Suprapubic skin (tissue), 4 donors: ENCODE results near the gene RFC3. TPM values are rescaled to one million over a fixed set of nuclear protein-coding genes. Genes with fewer than 3 reads are reported as not detected.

ENCODE experiments used
- DNase-seq, 2 donors: peaks; one replicate each; pipeline ENCODE4 v3.0.0-alpha.2; 2019; ENCODE audit warnings: low spot score in 2 of 2
- H3K27ac ChIP-seq: fragments of 200-600 bp; sonication (generic); one replicate; pipeline ENCODE4 v1.5.1; 2019
- H3K27me3 ChIP-seq: fragments of 200-600 bp; sonication (generic); one replicate; pipeline ENCODE4 v1.5.1; 2019
- H3K36me3 ChIP-seq: fragments of 200-600 bp; sonication (generic); one replicate; pipeline ENCODE4 v1.5.1; 2019
- H3K4me1 ChIP-seq: fragments of 200-600 bp; sonication (generic); one replicate; pipeline ENCODE4 v1.5.1; 2019
- H3K4me3 ChIP-seq: fragments of 200-600 bp; sonication (generic); one replicate; pipeline ENCODE4 v1.5.1; 2019; ENCODE audit warnings: mild to moderate bottlenecking
- H3K9me3 ChIP-seq: fragments of 200-600 bp; sonication (generic); one replicate; pipeline ENCODE4 v1.5.1; 2019
- CTCF ChIP-seq, 2 donors: fragments of 200-600 bp in 1 of 2; fragments of 450-650 bp in 1 of 2; sonication (generic) in 1 of 2; IDR thresholded peaks; one replicate each; pipeline ENCODE4 v1.5.1; 2016 to 2019; ENCODE audit warnings: antibody characterized with exemption in 2 of 2, mild to moderate bottlenecking in 1 of 2, moderate library complexity in 1 of 2
- EP300 ChIP-seq: sonication (generic); formaldehyde crosslinking; IDR thresholded peaks from one replicate; pipeline ENCODE4 v1.6.1; 2017; ENCODE audit warnings: antibody characterized with exemption
- POLR2A ChIP-seq, 2 donors: fragments of 450-650 bp; IDR thresholded peaks; one replicate each; pipeline ENCODE4 v1.6.1; 2017; ENCODE audit warnings: antibody characterized with exemption in 2 of 2, mild to moderate bottlenecking in 2 of 2, moderate library complexity in 2 of 2
- POLR2AphosphoS5 ChIP-seq, 3 donors: sonication (generic); formaldehyde crosslinking; IDR thresholded peaks; one replicate each; pipeline ENCODE4 v1.6.1; 2017; ENCODE audit warnings: antibody characterized with exemption in 3 of 3
- WGBS: methylation state at CpG from one replicate; pipeline ENCODE4 v1.1.5; 2018; 5-methylcytosine and 5-hydroxymethylcytosine counted together
- total RNA-seq, 4 donors: library from RNA; depleted of rRNA; stranded (reverse); fragments of >200 nt; gene quantifications; one replicate each; pipeline ENCODE4 v1.1.0, GENCODE V29; 2016

Gene RFC3
- total RNA-seq, 4 donors from 2014 or later = 10.7 to 25.8 (median 12.2) TPM

- no peak overlapping the region for H3K27ac ChIP-seq
- TF ChIP-seq EP300 (no peak), POLR2A (IDR thresholded peaks at IDR 0.05) (no peak), CTCF (IDR thresholded peaks at IDR 0.05) (no peak), POLR2AphosphoS5 (IDR thresholded peaks at IDR 0.05) (no peak)
- no peaks in the 10 kb centered on the region for H3K9me3 ChIP-seq
- H3K4me3 ChIP-seq = peak overlapping the region; percentile 44
- peaks cover 7% of the 10 kb centered on the region for H3K4me1 ChIP-seq
- H3K36me3 ChIP-seq = no peaks in the 10 kb centered on the region
- 32% methylated on average over 6 of the region's 6 CpGs for WGBS
- DNase-seq = no peak
- no peaks in the 10 kb centered on the region for H3K27me3 ChIP-seq
Observed at GRCh38 chr13:33787051-33787591, 30.8 kb upstream of the RFC3 start.

- Histone ChIP-seq H3K27me3 (no peaks in the 10 kb centered on the region), H3K27ac (no peak overlapping the region), H3K36me3 (no peaks in the 10 kb centered on the region), H3K4me3 (no peak overlapping the region), H3K4me1 (peaks cover 7% of the 10 kb centered on the region), H3K9me3 (no peaks in the 10 kb centered on the region)
- 86% methylated on average over 1 of the region's 1 CpG for WGBS
- TF ChIP-seq EP300 = no peak
- no peak for TF ChIP-seq CTCF (IDR thresholded peaks at IDR 0.05)
- no peak for TF ChIP-seq POLR2A (IDR thresholded peaks at IDR 0.05)
- TF ChIP-seq POLR2AphosphoS5 (IDR thresholded peaks at IDR 0.05) = no peak
- no peak for DNase-seq
Observed at GRCh38 chr13:33789066-33789606, 28.8 kb upstream of the RFC3 start.

GRCh38 chr13:33789739-33790138, 28.2 kb upstream of the RFC3 start:
- Histone ChIP-seq H3K27me3 (no peaks in the 10 kb centered on the region), H3K27ac (no peak overlapping the region), H3K4me3 (no peak overlapping the region), H3K36me3 (no peaks in the 10 kb centered on the region), H3K9me3 (no peaks in the 10 kb centered on the region), H3K4me1 (peaks cover 7% of the 10 kb centered on the region)
- no peak for TF ChIP-seq EP300
- no peak for TF ChIP-seq POLR2A (IDR thresholded peaks at IDR 0.05)
- TF ChIP-seq CTCF (IDR thresholded peaks at IDR 0.05) = no peak
- TF ChIP-seq POLR2AphosphoS5 (IDR thresholded peaks at IDR 0.05) = no peak
- 71% methylated on average over 4 of the region's 4 CpGs for WGBS
- no peak for DNase-seq

- no peak for DNase-seq
- TF ChIP-seq POLR2A (IDR thresholded peaks at IDR 0.05) = no peak
- no peak for TF ChIP-seq CTCF (IDR thresholded peaks at IDR 0.05)
- no peak for TF ChIP-seq EP300
- TF ChIP-seq POLR2AphosphoS5 (IDR thresholded peaks at IDR 0.05) = no peak
Observed at GRCh38 chr13:33793726-33794125, 24.2 kb upstream of the RFC3 start.

GRCh38 chr13:33794576-33794975, 23.4 kb upstream of the RFC3 start:
- Histone ChIP-seq H3K27me3 (no peaks in the 10 kb centered on the region), H3K36me3 (no peaks in the 10 kb centered on the region), H3K4me1 (peaks cover 21% of the 10 kb centered on the region), H3K9me3 (no peaks in the 10 kb centered on the region), H3K4me3 (no peak overlapping the region), H3K27ac (no peak overlapping the region)
- 55% methylated on average over 4 of the region's 4 CpGs for WGBS
- DNase-seq = no peak
- TF ChIP-seq POLR2AphosphoS5 (IDR thresholded peaks at IDR 0.05) (no peak), CTCF (IDR thresholded peaks at IDR 0.05) (no peak)

More at GRCh38 chr13:33793726-33794125, 24.2 kb upstream of the RFC3 start:
- Histone ChIP-seq H3K4me3 (no peak overlapping the region), H3K4me1 (peaks cover 21% of the 10 kb centered on the region), H3K9me3 (no peaks in the 10 kb centered on the region), H3K27ac (no peak overlapping the region), H3K36me3 (no peaks in the 10 kb centered on the region), H3K27me3 (no peaks in the 10 kb centered on the region)
